A204.1 (cell line): ENCODE data around the gene TMTC4.
A peak's percentile ranks its signal among the peaks of the same experiment; 100 is the strongest.
"Not testable (repeated sequence)": the region's sequence is repeated elsewhere in the genome, so short reads cannot be mapped to it uniquely, and the experiment has no call there.

ENCODE experiments used
- FAIRE-seq: peaks from 2 replicates; lab custom pipeline; 2012; peaks lifted over from hg19 to GRCh38; lab: Jason Lieb, UNC

The TMTC4 gene, protein sequence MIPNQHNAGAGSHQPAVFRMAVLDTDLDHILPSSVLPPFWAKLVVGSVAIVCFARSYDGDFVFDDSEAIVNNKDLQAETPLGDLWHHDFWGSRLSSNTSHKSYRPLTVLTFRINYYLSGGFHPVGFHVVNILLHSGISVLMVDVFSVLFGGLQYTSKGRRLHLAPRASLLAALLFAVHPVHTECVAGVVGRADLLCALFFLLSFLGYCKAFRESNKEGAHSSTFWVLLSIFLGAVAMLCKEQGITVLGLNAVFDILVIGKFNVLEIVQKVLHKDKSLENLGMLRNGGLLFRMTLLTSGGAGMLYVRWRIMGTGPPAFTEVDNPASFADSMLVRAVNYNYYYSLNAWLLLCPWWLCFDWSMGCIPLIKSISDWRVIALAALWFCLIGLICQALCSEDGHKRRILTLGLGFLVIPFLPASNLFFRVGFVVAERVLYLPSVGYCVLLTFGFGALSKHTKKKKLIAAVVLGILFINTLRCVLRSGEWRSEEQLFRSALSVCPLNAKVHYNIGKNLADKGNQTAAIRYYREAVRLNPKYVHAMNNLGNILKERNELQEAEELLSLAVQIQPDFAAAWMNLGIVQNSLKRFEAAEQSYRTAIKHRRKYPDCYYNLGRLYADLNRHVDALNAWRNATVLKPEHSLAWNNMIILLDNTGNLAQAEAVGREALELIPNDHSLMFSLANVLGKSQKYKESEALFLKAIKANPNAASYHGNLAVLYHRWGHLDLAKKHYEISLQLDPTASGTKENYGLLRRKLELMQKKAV

GRCh38 chr13:100674572-100674871, at the start of gene TMTC4:
Gene TMTC4 (minus strand): TSS chr13:100674795. CDS start chr13:100670362, 4,433 bp downstream.
- FAIRE-seq: no peak

- FAIRE-seq: no peak
Measured at GRCh38 chr13:100722517-100722916, 47.9 kb upstream of the TMTC4 start.

GRCh38 chr13:100721885-100722512, 47.4 kb upstream of the TMTC4 start:
- peak; percentile 76 for FAIRE-seq

GRCh38 chr13:100715604-100716003, 41.0 kb upstream of the TMTC4 start:
- no peak for FAIRE-seq

GRCh38 chr13:100714478-100714877, 39.9 kb upstream of the TMTC4 start:
- FAIRE-seq: no peak

GRCh38 chr13:100710176-100710575, 35.6 kb upstream of the TMTC4 start:
- no peak for FAIRE-seq

DNA sequence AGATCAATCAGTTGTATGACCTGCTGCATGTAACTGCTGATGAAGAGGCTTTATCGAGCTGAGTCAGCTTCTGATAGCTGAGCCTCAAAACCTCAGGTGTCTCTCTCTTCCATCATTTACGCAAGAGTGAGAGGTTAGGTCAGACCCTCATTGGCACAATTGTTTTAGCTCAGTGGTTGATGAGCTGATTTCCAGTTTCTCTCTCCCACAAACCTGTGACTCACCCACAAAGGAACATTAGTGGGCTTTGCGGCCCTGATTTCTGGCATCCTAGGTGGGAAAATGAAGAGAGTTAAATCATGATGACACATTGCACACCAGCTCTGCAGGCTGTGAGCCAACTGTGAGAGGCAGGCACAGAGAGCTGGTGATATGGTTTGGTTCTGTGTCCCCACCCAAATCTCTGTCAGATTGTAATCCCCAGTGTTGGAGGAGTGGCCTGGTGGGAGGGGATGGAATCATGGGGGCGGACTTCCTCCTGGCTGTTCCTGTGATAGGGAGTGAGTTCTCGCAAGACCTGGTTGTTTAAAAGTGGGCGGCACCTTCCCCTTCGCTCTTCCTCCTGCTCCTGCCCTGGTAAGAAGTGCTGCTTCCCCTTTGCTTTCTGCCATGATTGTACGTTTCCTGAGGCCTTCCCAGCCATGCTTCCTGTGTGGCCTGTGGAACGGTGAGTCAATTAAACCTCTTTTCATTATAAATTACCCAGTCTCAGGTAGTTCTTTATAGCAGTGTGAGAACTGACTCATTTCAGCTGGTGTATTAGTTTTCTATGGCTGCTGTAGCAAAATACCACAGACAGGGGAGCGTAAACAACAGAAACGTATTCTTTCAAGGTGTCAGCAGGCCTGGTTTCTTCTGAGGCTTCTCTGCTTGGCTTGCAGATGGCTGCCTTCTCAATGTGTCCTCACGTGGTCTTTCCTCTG, 33.5 kb upstream of the TMTC4 start:
- no peak for FAIRE-seq

GRCh38 chr13:100698331-100698730, 23.7 kb upstream of the TMTC4 start:
- not testable (repeated sequence) for FAIRE-seq

DNA sequence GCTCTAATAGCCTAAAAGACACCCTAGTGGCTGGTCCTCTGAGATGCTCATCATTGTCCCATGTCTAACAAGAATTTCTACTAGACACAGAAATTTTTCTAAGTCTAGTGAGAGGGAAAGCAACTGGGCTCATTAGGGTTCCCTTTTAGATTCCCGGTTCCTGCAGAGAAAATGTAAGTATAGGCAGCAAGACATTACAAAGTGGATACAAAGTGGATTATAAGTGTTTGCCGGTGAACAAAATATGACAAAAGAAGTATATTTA, 20.8 kb upstream of the TMTC4 start:
- FAIRE-seq: no peak

GRCh38 chr13:100694722-100695508, 20.3 kb upstream of the TMTC4 start:
- no peak for FAIRE-seq

GRCh38 chr13:100689191-100689590, 14.6 kb upstream of the TMTC4 start:
- FAIRE-seq: no peak

GRCh38 chr13:100680131-100680530, 5.5 kb upstream of the TMTC4 start:
- FAIRE-seq: no peak

DNA sequence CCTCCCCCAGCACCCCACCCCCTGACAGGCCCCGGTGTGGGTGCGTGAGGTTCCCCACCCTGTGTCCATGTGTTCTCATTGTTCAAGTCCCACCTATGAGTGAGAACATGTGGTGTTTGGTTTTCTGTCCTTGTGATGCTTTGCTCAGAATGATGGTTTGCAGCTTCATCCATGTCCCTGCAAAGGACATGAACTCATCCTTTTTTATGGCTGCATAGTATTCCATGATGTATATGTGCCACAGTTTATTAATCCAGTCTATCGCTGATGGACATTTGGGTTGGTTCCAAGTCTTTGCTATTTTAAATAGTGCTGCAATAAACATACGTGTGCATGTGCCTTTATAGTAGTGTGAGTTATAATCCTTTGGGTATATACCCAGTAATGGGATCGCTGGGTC, 2.5 kb upstream of the TMTC4 start:
- FAIRE-seq: not testable (repeated sequence)

DNA sequence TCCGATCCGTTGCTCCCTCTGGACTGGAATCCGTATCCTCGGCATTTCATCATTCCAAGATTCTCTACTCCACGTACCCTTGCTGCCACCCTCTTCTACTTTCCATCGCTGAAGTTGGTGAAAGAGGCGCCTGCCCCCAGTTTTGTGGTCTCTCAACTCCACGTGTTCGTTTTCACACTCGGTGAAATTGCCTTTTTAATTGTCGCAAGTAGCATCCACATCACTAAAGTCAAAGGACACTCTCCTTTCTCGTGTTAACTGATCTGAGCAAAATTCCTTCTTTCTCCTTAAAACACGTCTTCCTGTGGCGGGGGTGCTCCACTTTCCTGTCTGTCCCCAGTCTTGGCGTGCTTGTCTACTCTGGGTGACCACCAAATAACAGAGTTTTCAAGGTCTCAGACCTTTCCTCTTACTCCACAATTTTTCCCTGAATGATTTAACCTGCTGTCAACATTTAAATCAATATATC, 1.1 kb upstream of the TMTC4 start:
- no peak for FAIRE-seq

- FAIRE-seq: peak; percentile 19
Measured at GRCh38 chr13:100674872-100675660, 471 bp upstream of the TMTC4 start.

DNA sequence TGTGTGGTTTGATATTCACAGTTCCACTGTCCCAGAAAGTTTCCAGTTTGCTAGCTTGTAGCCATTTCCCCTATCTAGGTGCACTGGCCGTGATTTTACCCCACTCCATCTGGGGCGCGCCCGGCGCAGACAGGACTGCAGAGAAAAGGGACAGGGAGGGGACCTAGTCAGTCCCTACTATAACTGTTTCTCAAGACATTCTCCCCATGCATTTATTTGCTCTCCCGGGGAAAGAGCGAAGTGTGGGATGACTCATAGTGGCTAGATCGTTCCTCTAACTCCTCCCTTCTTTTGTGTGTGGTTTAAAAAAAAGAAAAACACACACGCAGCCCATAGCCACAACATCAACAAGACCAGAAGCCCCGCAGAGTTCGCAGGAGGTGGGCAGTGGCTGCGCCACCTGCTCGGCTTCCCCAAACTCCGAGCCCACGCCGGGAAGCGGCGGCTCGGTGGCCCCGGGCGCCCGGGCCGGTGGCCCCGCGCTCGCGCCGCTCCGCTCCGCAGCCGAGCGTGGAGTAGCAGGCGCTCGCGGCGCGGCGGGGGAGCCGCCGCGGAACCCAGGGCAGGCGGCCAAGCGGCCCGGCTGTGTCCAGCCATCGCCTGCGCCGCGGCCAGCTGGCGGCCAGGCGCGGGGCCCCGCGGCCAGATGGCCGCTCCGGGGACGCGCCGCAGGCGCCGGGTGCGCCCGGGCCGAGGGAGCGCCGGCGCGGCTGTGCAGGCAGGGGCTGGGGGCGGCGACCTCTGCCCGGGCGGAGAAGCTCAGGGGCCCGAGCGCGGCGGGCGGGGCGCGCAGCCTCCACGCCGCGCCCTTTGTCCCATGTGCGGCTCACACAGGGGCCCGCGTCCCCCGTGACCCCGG, 653 bp downstream of the TMTC4 start:
- no peak for FAIRE-seq

DNA sequence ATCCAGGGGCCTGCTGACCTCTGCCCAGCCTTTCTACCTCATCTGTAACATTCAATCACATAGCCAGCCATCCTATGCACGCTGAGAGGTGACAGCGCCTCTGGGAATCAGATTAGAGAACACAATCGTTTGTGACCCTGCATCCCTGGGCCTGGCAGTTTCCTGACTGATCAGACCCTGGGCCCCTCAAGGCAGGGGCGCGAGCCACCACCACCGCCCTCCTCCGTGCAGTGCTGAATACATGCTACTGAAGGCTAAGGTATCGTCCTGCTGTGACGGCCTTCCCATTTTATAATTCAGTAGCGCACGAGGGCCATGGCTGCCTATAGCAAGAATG, 1.3 kb downstream of the TMTC4 start:
- FAIRE-seq: no peak

DNA sequence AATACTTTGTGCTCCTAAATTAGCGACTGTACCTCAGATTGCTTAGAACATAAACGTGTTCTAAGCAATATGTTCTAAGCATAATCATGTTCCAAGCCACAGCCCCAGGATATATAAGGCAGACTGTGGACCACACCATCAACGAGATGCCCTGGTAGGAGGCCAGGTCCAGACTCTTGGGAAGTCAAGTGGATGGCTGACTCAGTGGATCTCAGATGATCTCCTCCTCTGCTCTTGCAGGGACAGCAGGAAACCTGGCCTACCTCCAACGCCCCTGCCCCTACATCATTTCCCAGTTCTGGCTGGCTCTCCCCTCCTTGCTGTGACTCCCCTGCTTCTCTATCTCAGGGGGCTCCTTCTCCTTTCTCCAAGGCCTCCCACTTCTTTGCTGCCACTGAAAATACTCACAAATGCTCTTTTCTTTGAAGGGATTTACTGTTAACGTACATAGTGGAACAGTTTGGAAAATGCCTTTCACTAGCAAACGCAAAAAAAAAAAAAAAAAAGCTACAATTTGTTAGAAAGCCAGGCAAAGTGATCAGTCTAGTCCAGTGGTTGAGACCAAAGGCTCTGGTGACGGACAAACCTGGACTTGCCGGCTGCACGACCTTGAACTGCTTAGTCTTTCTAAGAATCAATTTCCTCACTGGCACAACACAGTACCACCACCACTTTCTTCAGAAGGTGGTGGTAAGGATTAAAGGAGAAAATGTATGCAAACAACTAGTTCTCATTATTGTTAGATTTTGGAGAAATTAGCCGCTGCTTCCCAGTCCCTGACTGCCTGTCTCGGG, 3.0 kb downstream of the TMTC4 start:
- no peak for FAIRE-seq

DNA sequence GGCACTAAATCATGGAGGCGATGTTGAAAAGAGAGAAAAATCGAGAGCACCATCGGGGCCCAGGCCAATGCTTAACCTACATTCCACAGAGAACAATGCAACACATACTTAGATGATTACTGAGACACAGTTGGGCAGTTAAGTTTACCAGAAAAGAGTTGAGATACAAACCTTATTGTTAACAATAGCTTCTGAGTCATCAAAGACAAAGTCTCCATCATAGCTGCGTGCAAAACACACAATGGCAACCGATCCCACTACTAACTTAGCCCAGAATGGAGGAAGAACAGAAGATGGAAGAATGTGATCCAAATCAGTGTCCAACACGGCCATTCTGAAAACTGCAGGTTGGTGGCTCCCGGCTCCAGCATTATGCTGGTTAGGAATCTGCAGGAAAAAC, 6.2 kb downstream of the TMTC4 start:
- no peak for FAIRE-seq
